WTC11 (cell line): Measurements from ENCODE around the gene ADAMTS12. TPM values are rescaled to one million over a fixed set of nuclear protein-coding genes. Genes with fewer than 3 reads are reported as not detected.

Experiments
- ATAC-seq: fragments of 200-7000 bp; cut with Tn5 transposase; 2 replicates; pipeline ENCODE4 v1.10.0; 2021; ENCODE audit warnings: mild to moderate bottlenecking, moderate library complexity
- CTCF ChIA-PET: fragments of 300-600 bp; sonication (Branson Sonifier 250); formaldehyde crosslinking; loops from one replicate; lab custom pipeline; 2021; ENCODE audit warnings: antibody characterized with exemption; lab: Charles Lee
- POLR2A ChIA-PET: fragments of 350-600 bp; sonication (Branson Sonifier 250); formaldehyde crosslinking; loops from one replicate; lab custom pipeline; 2021; ENCODE audit warnings: antibody characterized with exemption; lab: Charles Lee
- DNase-seq: peaks from one replicate; pipeline ENCODE4 v3.0.0; 2021; ENCODE audit warnings: low spot score
- H3K27ac Mint-ChIP-seq: 2 replicates; pipeline ENCODE4 v1.8.0; 2021; ENCODE audit warnings: mixed read lengths
- H3K27me3 Mint-ChIP-seq: 2 replicates; pipeline ENCODE4 v1.8.0; 2021; ENCODE audit warnings: low read depth, mild to moderate bottlenecking, moderate library complexity, mixed read lengths
- H3K36me3 Mint-ChIP-seq: 2 replicates; pipeline ENCODE4 v1.8.0; 2021; ENCODE audit warnings: mixed read lengths
- H3K4me1 Mint-ChIP-seq: 2 replicates; pipeline ENCODE4 v1.8.0; 2022; ENCODE audit warnings: mixed read lengths
- H3K4me3 Mint-ChIP-seq: 2 replicates; pipeline ENCODE4 v1.8.0; 2021; ENCODE audit warnings: mild to moderate bottlenecking, moderate library complexity, mixed read lengths
- H3K9me3 Mint-ChIP-seq: 2 replicates; pipeline ENCODE4 v1.8.0; 2021; ENCODE audit warnings: mixed read lengths
- CREM ChIP-seq: sonication (generic); formaldehyde crosslinking; IDR thresholded peaks from 2 replicates; pipeline ENCODE4 v1.8.1; 2022; ENCODE audit warnings: mild to moderate bottlenecking, missing genetic modification reagents, moderate library complexity
- JUN ChIP-seq: sonication (generic); formaldehyde crosslinking; IDR thresholded peaks from 2 replicates; pipeline ENCODE4 v1.8.0; 2023; ENCODE audit warnings: mild to moderate bottlenecking, missing genetic modification reagents
- MXD4 ChIP-seq: fragments of 250-450 bp; sonication (Bioruptor Pico); IDR thresholded peaks from 2 replicates; pipeline ENCODE4 v1.8.0; 2021; ENCODE audit warnings: mild to moderate bottlenecking, moderate library complexity, borderline replicate concordance
- NR1H2 ChIP-seq: sonication (generic); formaldehyde crosslinking; IDR thresholded peaks from 2 replicates; pipeline ENCODE4 v1.9.0; 2021; ENCODE audit warnings: mild to moderate bottlenecking, moderate library complexity, missing genetic modification reagents
- NR2C2 ChIP-seq: sonication (generic); formaldehyde crosslinking; IDR thresholded peaks from 2 replicates; pipeline ENCODE4 v1.8.0; 2022; ENCODE audit warnings: mild to moderate bottlenecking, missing genetic modification reagents
- SP1 ChIP-seq: sonication (generic); formaldehyde crosslinking; conservative IDR thresholded peaks from 2 replicates; pipeline ENCODE4 v1.8.1; 2022; ENCODE audit warnings: missing genetic modification reagents
- TEAD1 ChIP-seq: sonication (generic); formaldehyde crosslinking; IDR thresholded peaks from 2 replicates; pipeline ENCODE4 v1.8.0; 2022; ENCODE audit warnings: mild to moderate bottlenecking, missing genetic modification reagents
- ZNF138 ChIP-seq: sonication (generic); formaldehyde crosslinking; conservative IDR thresholded peaks from 2 replicates; pipeline ENCODE4 v1.8.1; 2022; ENCODE audit warnings: mild to moderate bottlenecking, moderate library complexity, missing genetic modification reagents
- total RNA-seq: library from RNA; stranded (reverse); gene quantifications from 3 replicates; pipeline ENCODE4 v1.2.3, GENCODE V29; 2021
- TF ChIP-seq, protein P1 (sequence below): fragments of 250-450 bp; sonication (Bioruptor Pico); IDR thresholded peaks from 2 replicates; pipeline ENCODE4 v1.9.0; 2021; ENCODE audit warnings: mild to moderate bottlenecking
- TF ChIP-seq, protein P2 (sequence below): sonication (generic); formaldehyde crosslinking; IDR thresholded peaks from 2 replicates; pipeline ENCODE4 v1.8.1; 2022; ENCODE audit warnings: mild to moderate bottlenecking, moderate library complexity, missing genetic modification reagents
- TF ChIP-seq, protein P3 (sequence below): fragments of 250-450 bp; sonication (Bioruptor Pico); IDR thresholded peaks from 2 replicates; pipeline ENCODE4 v1.8.0; 2021; ENCODE audit warnings: mild to moderate bottlenecking
- TF ChIP-seq, protein P4 (sequence below): sonication (generic); formaldehyde crosslinking; IDR thresholded peaks from 2 replicates; pipeline ENCODE4 v1.8.1; 2023; ENCODE audit warnings: mild to moderate bottlenecking, missing genetic modification reagents, moderate library complexity
- TF ChIP-seq, protein P5 (sequence below): sonication (generic); formaldehyde crosslinking; IDR thresholded peaks from 2 replicates; pipeline ENCODE4 v1.8.0; 2023; ENCODE audit warnings: missing genetic modification reagents
- TF ChIP-seq, protein P6 (sequence below): fragments of 200-600 bp; IDR thresholded peaks from 2 replicates; pipeline ENCODE4 v1.8.0; 2022; ENCODE audit warnings: antibody characterized with exemption
- TF ChIP-seq, protein P7 (sequence below): fragments of 250-450 bp; sonication (Bioruptor Pico); IDR thresholded peaks from 2 replicates; pipeline ENCODE4 v1.9.0; 2021; ENCODE audit warnings: mild to moderate bottlenecking

The ADAMTS12 gene
- total RNA-seq, 1 experiment from 2014 or later, result 13.5 TPM

DNA sequence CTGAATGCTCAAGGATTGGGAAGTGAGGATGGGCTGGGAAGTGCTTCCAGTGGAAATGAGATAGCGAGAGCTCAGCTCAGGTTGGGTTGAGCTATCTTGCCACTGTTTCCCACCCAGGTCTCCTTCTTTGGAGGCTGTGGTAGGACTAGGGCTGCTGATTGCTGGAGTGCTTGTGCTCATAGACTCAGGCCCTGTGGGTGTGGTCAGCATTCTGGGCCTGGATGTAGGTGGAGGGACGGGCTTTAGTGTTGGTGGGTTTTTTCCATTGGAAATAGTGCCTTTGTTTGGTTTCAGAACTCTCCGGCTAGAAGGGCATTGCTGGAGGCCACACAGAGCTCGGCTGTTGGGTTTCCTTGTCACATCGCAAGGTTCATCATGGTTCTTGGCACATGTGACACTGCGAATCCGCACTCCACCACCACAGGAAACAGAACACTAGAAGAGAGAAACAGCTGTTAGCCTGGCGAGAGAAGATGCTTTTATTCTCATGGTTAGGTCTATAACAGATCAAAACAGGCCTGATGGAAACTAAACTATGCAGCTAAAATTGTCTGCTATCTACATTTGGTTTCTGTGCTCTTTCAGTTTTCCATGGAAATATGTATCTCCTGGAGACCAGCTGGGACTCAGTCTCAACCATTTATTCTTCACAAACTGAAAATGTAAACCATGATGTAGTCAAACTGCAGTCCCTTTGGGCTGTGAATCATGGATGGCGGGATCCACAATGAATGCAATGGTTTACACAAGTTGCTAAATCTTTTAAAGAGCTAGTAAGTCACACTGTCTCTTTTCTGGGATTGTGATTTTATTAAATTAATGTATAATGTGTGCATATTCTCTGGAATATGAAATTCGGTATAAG, 314.8 kb downstream of the ADAMTS12 start:
- DNase-seq, result no peak
- no peak overlapping the region for H3K27ac Mint-ChIP-seq
- CTCF ChIA-PET, result interaction anchor here (1.2 to 6.5 kb wide), 3 partner anchors 12 to 359 kb away, joined by 3 to 45 read pairs (median 4); partner anchors contain the start of gene RXFP3
- peaks cover 7% of the 10 kb centered on the region; the same call in 1 of the 2 replicates for H3K9me3 Mint-ChIP-seq
- no peak overlapping the region for H3K4me3 Mint-ChIP-seq
- ATAC-seq, result no peak
- TF ChIP-seq, protein P1, sequence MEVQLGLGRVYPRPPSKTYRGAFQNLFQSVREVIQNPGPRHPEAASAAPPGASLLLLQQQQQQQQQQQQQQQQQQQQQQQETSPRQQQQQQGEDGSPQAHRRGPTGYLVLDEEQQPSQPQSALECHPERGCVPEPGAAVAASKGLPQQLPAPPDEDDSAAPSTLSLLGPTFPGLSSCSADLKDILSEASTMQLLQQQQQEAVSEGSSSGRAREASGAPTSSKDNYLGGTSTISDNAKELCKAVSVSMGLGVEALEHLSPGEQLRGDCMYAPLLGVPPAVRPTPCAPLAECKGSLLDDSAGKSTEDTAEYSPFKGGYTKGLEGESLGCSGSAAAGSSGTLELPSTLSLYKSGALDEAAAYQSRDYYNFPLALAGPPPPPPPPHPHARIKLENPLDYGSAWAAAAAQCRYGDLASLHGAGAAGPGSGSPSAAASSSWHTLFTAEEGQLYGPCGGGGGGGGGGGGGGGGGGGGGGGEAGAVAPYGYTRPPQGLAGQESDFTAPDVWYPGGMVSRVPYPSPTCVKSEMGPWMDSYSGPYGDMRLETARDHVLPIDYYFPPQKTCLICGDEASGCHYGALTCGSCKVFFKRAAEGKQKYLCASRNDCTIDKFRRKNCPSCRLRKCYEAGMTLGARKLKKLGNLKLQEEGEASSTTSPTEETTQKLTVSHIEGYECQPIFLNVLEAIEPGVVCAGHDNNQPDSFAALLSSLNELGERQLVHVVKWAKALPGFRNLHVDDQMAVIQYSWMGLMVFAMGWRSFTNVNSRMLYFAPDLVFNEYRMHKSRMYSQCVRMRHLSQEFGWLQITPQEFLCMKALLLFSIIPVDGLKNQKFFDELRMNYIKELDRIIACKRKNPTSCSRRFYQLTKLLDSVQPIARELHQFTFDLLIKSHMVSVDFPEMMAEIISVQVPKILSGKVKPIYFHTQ (CRISPR knock-in tag), result no peak
- TF ChIP-seq MXD4 (CRISPR knock-in tag), result no peak
- no peaks in the 10 kb centered on the region for H3K27me3 Mint-ChIP-seq
- POLR2A ChIA-PET, result no interaction called here
- H3K36me3 Mint-ChIP-seq, result peaks cover 3% of the 10 kb centered on the region; the same call in 1 of the 2 replicates
- no peaks in the 10 kb centered on the region for H3K4me1 Mint-ChIP-seq

DNA sequence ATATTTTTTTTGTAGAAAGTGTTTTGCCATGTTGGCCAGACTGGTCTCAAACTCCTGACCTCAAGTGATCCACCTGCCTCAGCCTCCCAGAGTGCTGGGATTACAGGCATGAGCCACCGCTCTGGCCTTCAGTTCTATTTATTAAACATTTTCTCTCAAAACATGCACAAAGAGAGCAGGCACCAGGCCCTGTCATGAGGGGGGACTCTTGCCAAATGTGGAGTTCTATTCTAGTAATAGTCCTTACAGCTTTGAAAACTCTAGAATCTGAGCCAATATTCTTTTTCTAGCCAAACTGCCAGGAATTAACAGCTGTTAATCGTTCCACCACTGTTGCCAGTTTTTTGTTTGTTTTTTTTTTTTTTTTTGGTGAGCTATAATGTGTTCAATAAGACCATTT, 326.5 kb downstream of the ADAMTS12 start:
- DNase-seq, result no peak
- peaks cover 24% of the 10 kb centered on the region for H3K9me3 Mint-ChIP-seq
- TF ChIP-seq ZNF138 (CRISPR knock-in tag), result no peak
- no peak for TF ChIP-seq SP1 (CRISPR knock-in tag)
- no peak overlapping the region for H3K4me3 Mint-ChIP-seq
- H3K4me1 Mint-ChIP-seq, result peaks cover 12% of the 10 kb centered on the region
- ChIA-PET CTCF (interaction anchor here (2.3 kb wide), 1 partner anchor 24 kb away, joined by 8 read pairs; no protein-coding TSS in a partner anchor), POLR2A (interaction anchor here (0.6 kb wide), 1 partner anchor 385 kb away, joined by 5 read pairs; no protein-coding TSS in a partner anchor)
- no peak overlapping the region for H3K27ac Mint-ChIP-seq
- H3K36me3 Mint-ChIP-seq, result peaks cover 23% of the 10 kb centered on the region
- no peak for ATAC-seq
- H3K27me3 Mint-ChIP-seq, result no peaks in the 10 kb centered on the region

DNA sequence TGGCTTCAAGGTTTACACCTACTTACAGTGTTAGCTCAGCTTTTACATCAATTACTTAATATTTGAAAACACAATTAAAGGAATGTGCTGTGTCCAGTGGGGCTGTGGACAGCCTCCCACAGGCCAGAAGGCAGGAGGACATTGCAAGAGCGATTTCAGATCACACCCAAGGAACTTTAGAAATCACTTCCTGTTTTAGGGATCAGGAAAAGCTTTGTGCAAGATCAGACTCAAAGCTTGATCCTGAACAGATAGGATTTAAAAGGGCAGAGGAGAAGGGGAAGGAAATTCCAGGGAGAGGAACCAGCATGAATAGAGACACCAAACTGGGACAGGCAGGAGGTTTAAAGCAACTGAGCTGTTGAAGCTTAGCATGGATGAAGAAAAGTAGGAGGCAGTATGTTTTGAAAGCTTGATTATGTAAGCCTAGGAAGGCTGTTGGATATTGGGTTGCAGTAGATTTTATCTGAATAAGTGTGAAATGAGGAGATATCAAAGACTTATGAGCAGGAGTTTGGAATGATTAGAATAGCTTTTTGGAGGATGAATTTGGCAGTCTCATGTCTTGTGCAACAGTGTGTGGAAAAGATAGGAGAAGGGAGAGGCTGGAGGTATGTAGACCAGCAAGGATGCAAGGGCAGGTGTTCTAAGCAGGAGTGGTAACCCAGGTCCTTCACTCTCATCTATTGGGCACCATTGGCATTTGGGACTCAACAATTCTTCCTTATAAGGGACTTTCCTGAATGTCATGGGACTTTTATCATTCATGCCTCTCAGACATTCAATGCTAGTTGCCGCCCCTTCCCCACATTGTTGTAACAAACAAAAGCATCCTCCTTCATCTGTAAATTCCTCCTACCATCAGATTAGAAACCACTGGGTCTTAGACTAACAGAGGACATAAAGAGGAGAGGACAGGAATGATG, 327.5 kb downstream of the ADAMTS12 start:
- ChIA-PET POLR2A (no interaction called here), CTCF (interaction anchor here (1.3 to 2.3 kb wide), 3 partner anchors 25 to 406 kb away, joined by 4 to 8 read pairs (median 4); partner anchors contain the start of gene RXFP3)
- peaks cover 12% of the 10 kb centered on the region for H3K4me1 Mint-ChIP-seq
- no peaks in the 10 kb centered on the region for H3K27me3 Mint-ChIP-seq
- H3K4me3 Mint-ChIP-seq, result no peak overlapping the region
- peaks cover 15% of the 10 kb centered on the region for H3K9me3 Mint-ChIP-seq
- DNase-seq (no peak), ATAC-seq (peak; percentile 87)
- H3K27ac Mint-ChIP-seq, result peak overlapping the region; percentile 78
- H3K36me3 Mint-ChIP-seq, result peaks cover 14% of the 10 kb centered on the region
- TF ChIP-seq TEAD1 (CRISPR knock-in tag), result no peak
- TF ChIP-seq, protein P2, sequence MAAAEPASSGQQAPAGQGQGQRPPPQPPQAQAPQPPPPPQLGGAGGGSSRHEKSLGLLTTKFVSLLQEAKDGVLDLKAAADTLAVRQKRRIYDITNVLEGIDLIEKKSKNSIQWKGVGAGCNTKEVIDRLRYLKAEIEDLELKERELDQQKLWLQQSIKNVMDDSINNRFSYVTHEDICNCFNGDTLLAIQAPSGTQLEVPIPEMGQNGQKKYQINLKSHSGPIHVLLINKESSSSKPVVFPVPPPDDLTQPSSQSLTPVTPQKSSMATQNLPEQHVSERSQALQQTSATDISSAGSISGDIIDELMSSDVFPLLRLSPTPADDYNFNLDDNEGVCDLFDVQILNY (CRISPR knock-in tag), result no peak
- TF ChIP-seq, protein P1 (CRISPR knock-in tag), result no peak
- TF ChIP-seq, protein P3, sequence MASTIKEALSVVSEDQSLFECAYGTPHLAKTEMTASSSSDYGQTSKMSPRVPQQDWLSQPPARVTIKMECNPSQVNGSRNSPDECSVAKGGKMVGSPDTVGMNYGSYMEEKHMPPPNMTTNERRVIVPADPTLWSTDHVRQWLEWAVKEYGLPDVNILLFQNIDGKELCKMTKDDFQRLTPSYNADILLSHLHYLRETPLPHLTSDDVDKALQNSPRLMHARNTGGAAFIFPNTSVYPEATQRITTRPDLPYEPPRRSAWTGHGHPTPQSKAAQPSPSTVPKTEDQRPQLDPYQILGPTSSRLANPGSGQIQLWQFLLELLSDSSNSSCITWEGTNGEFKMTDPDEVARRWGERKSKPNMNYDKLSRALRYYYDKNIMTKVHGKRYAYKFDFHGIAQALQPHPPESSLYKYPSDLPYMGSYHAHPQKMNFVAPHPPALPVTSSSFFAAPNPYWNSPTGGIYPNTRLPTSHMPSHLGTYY (CRISPR knock-in tag), result no peak
- TF ChIP-seq JUN, result no peak
- TF ChIP-seq, protein P4, sequence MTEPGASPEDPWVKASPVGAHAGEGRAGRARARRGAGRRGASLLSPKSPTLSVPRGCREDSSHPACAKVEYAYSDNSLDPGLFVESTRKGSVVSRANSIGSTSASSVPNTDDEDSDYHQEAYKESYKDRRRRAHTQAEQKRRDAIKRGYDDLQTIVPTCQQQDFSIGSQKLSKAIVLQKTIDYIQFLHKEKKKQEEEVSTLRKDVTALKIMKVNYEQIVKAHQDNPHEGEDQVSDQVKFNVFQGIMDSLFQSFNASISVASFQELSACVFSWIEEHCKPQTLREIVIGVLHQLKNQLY (CRISPR knock-in tag), result no peak
- no peak for TF ChIP-seq NR1H2 (CRISPR knock-in tag)
- TF ChIP-seq, protein P5, sequence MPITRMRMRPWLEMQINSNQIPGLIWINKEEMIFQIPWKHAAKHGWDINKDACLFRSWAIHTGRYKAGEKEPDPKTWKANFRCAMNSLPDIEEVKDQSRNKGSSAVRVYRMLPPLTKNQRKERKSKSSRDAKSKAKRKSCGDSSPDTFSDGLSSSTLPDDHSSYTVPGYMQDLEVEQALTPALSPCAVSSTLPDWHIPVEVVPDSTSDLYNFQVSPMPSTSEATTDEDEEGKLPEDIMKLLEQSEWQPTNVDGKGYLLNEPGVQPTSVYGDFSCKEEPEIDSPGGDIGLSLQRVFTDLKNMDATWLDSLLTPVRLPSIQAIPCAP, result no peak
- TF ChIP-seq SP1 (CRISPR knock-in tag), result no peak
- TF ChIP-seq, protein P6, sequence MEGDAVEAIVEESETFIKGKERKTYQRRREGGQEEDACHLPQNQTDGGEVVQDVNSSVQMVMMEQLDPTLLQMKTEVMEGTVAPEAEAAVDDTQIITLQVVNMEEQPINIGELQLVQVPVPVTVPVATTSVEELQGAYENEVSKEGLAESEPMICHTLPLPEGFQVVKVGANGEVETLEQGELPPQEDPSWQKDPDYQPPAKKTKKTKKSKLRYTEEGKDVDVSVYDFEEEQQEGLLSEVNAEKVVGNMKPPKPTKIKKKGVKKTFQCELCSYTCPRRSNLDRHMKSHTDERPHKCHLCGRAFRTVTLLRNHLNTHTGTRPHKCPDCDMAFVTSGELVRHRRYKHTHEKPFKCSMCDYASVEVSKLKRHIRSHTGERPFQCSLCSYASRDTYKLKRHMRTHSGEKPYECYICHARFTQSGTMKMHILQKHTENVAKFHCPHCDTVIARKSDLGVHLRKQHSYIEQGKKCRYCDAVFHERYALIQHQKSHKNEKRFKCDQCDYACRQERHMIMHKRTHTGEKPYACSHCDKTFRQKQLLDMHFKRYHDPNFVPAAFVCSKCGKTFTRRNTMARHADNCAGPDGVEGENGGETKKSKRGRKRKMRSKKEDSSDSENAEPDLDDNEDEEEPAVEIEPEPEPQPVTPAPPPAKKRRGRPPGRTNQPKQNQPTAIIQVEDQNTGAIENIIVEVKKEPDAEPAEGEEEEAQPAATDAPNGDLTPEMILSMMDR, result no peak
- no peak for TF ChIP-seq NR2C2
- no peak for TF ChIP-seq CREM (CRISPR knock-in tag)
- TF ChIP-seq, protein P7, sequence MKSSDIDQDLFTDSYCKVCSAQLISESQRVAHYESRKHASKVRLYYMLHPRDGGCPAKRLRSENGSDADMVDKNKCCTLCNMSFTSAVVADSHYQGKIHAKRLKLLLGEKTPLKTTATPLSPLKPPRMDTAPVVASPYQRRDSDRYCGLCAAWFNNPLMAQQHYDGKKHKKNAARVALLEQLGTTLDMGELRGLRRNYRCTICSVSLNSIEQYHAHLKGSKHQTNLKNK (CRISPR knock-in tag), result no peak
